B cell (primary cell): ENCODE results near the gene BMS1. TPM values are rescaled to one million over a fixed set of nuclear protein-coding genes. Genes with fewer than 3 reads are reported as not detected.

Source experiments
- ATAC-seq: fragments of 200-7000 bp; cut with Tn5 transposase; one replicate; pipeline ENCODE4 v1.10.0; 2021; ENCODE audit warnings: low read depth, mild to moderate bottlenecking, moderate number of reproducible peaks, moderate library complexity
- CTCF ChIA-PET: fragments of 350-600 bp; sonication (Branson Sonifier 250); formaldehyde crosslinking; loops from one replicate; lab custom pipeline; 2021; ENCODE audit warnings: antibody characterized with exemption, inconsistent platforms; lab: Charles Lee
- POLR2A ChIA-PET: fragments of 350-600 bp; sonication (Branson Sonifier 250); formaldehyde crosslinking; loops from one replicate; lab custom pipeline; 2021; ENCODE audit warnings: antibody characterized with exemption; lab: Charles Lee
- DNase-seq: peaks from one replicate; pipeline ENCODE4 v3.0.0; 2013
- H2AFZ ChIP-seq: 2 replicates; pipeline ENCODE4 v1.6.1; 2012; ENCODE audit warnings: mild to moderate bottlenecking, low read depth, low read length; ENCODE audit not compliant: insufficient read depth, poor library complexity, severe bottlenecking
- H3K27ac ChIP-seq, 2 donors: 1 replicate in 1 of 2; 2 replicates in 1 of 2; pipeline ENCODE4 v1.5.1; 2012 to 2013; ENCODE audit warnings: low read length in 2 of 2, mild to moderate bottlenecking in 2 of 2, moderate library complexity in 1 of 2
- H3K27me3 ChIP-seq, 4 experiments: fragments of 200-600 bp in 1 of 4; sonication (generic) in 1 of 4; replicated peaks in 1 of 4; 1 replicate in 2 of 4; 2 replicates in 2 of 4; pipeline versions ENCODE4 v1.6.1 to v1.7.0; 2013 to 2016; ENCODE audit warnings: low read length in 3 of 4, mild to moderate bottlenecking in 2 of 4, mixed read lengths in 1 of 4, moderate library complexity in 1 of 4; ENCODE audit not compliant: insufficient read depth in 4 of 4, control insufficient read depth in 3 of 4; ENCODE audit errors: control extremely low read depth in 1 of 4
- H3K36me3 ChIP-seq, 2 experiments: replicated peaks in 1 of 2; 1 replicate in 1 of 2; 2 replicates in 1 of 2; pipeline versions ENCODE4 v1.6.1 to v1.7.1; 2013; ENCODE audit warnings: low read length in 1 of 2; ENCODE audit not compliant: insufficient read depth in 2 of 2, control insufficient read depth in 1 of 2; ENCODE audit errors: control extremely low read depth in 1 of 2, extremely low read depth in 1 of 2
- H3K4me1 ChIP-seq, 2 donors: fragments of 200-600 bp in 1 of 2; sonication (generic) in 1 of 2; 1 replicate in 1 of 2; 2 replicates in 1 of 2; pipeline versions ENCODE4 v1.5.1 to v1.6.1; 2013 to 2017; ENCODE audit warnings: low read length in 2 of 2; ENCODE audit not compliant: control insufficient read depth in 2 of 2, insufficient read depth in 2 of 2
- H3K4me2 ChIP-seq: replicated peaks from 2 replicates; pipeline ENCODE3; 2012; ENCODE audit warnings: mild to moderate bottlenecking, low read depth, low read length; ENCODE audit not compliant: poor library complexity, severe bottlenecking
- H3K4me3 ChIP-seq, 5 experiments: fragments of 200-600 bp in 1 of 5; sonication (generic) in 1 of 5; 1 replicate in 3 of 5; 2 replicates in 2 of 5; pipeline versions ENCODE4 v1.5.1 to v1.7.0; 2011 to 2016; ENCODE audit warnings: low read length in 4 of 5, mild to moderate bottlenecking in 4 of 5, low read depth in 2 of 5, control low read depth in 1 of 5, moderate library complexity in 1 of 5; ENCODE audit not compliant: insufficient read depth in 1 of 5; ENCODE audit errors: control extremely low read depth in 1 of 5, extremely low read depth in 1 of 5
- H3K79me2 ChIP-seq: fragments of 200-600 bp; sonication (generic); one replicate; pipeline ENCODE4 v1.6.0; 2016; ENCODE audit warnings: low read length; ENCODE audit not compliant: control insufficient read depth, insufficient read depth
- H3K9ac ChIP-seq: fragments of 200-600 bp; sonication (generic); 2 replicates; pipeline ENCODE4 v1.6.1; 2017; ENCODE audit warnings: mild to moderate bottlenecking, low read length, moderate library complexity
- H3K9me3 ChIP-seq, 3 donors: one replicate each; pipeline versions ENCODE4 v1.6.1 to v1.7.1; 2013; ENCODE audit warnings: low read length in 2 of 3; ENCODE audit not compliant: control insufficient read depth in 2 of 3, insufficient read depth in 1 of 3; ENCODE audit errors: control extremely low read depth in 1 of 3
- H4K20me1 ChIP-seq: 2 replicates; pipeline ENCODE4 v1.6.0; 2012; ENCODE audit warnings: mild to moderate bottlenecking, low read length; ENCODE audit not compliant: insufficient read depth, control insufficient read depth, poor library complexity, severe bottlenecking
- H3K27ac Mint-ChIP-seq: one replicate; pipeline ENCODE4 v1.8.0; 2021; ENCODE audit warnings: mixed read lengths
- H3K27me3 Mint-ChIP-seq: one replicate; pipeline ENCODE4 v1.8.0; 2021; ENCODE audit warnings: mixed read lengths
- H3K4me1 Mint-ChIP-seq: one replicate; pipeline ENCODE4 v1.8.0; 2021; ENCODE audit warnings: mixed read lengths
- H3K4me3 Mint-ChIP-seq: one replicate; pipeline ENCODE4 v1.8.0; 2021; ENCODE audit warnings: mixed read lengths
- H3K9me3 Mint-ChIP-seq: one replicate; pipeline ENCODE4 v1.8.0; 2022; ENCODE audit warnings: mixed read lengths; ENCODE audit not compliant: insufficient read depth
- CTCF ChIP-seq: fragments of 200-600 bp; IDR thresholded peaks from one replicate; pipeline ENCODE4 v1.8.0; 2022; ENCODE audit warnings: antibody characterized with exemption, mild to moderate bottlenecking
- EZH2 ChIP-seq: IDR thresholded peaks from 2 replicates; pipeline ENCODE4 v1.6.1; 2012; ENCODE audit warnings: borderline replicate concordance, low read depth, mild to moderate bottlenecking, moderate library complexity, low read length; ENCODE audit not compliant: insufficient read depth, poor library complexity, severe bottlenecking
- WGBS: methylation state at CpG from one replicate; pipeline ENCODE4 v1.1.5; 2013; ENCODE audit warnings: missing lambda C conversion rate; ENCODE audit not compliant: insufficient coverage; 5-methylcytosine and 5-hydroxymethylcytosine counted together
- intact Hi-C: fragments of 100-400 bp; cut with micrococcal nuclease; formaldehyde crosslinking; loops from one replicate; pipeline ENCODE4 v1.10.0; 2022
- polyA plus RNA-seq: library from polyadenylated mRNA; depleted of rRNA; stranded (reverse); fragments of >200 nt; gene quantifications from 2 replicates; pipeline ENCODE4 v1.2.3, GENCODE V29; 2012
- total RNA-seq, 2 donors: library from RNA; stranded (reverse); fragments of 120-200 nt in 1 of 2; gene quantifications; 1 replicate in 1 of 2; 2 replicates in 1 of 2; pipeline versions ENCODE4 v1.2.3 to v1.2.4, GENCODE V29; 2013 to 2022

BMS1 gene
- total and polyA plus RNA-seq, 2 donors (not counting 1 experiment from before 2014, with no cell fraction given): 3.1 to 17.5 TPM

GRCh38 chr10:42867571-42867970 is 85.0 kb downstream of the BMS1 start:
- Histone ChIP-seq H2AFZ (no peak overlapping the region), H3K4me2 (no peak overlapping the region), H3K9me3 (no peaks in the 10 kb centered on the region), H3K27me3 (peaks cover 0 to 16% (median 4%) of the 10 kb centered on the region in 4 experiments), H3K4me1 (peaks cover 0 to 9% of the 10 kb centered on the region in 2 donors), H3K36me3 (no peaks in the 10 kb centered on the region), H3K9ac (no peak overlapping the region), H3K79me2 (no peaks in the 10 kb centered on the region), H3K4me3 (no peak overlapping the region), H3K27ac (no peak overlapping the region), H4K20me1 (no peaks in the 10 kb centered on the region)
- CTCF ChIA-PET: no interaction called here
- H3K4me3 Mint-ChIP-seq: no peak overlapping the region
- DNase-seq: no peak
- no peaks in the 10 kb centered on the region for H3K9me3 Mint-ChIP-seq
- ATAC-seq: no peak
- no peak overlapping the region for H3K27ac Mint-ChIP-seq
- peaks cover 30% of the 10 kb centered on the region for H3K27me3 Mint-ChIP-seq
- 93% methylated on average over 9 of the region's 9 CpGs for WGBS
- POLR2A ChIA-PET: interaction anchor here (0.8 kb wide), 1 partner anchor 594 kb away, joined by 3 read pairs; no protein-coding TSS in a partner anchor
- no peak for TF ChIP-seq CTCF
- no peak for TF ChIP-seq EZH2
- intact Hi-C loops: loop anchor here (5.0 kb wide), 1 partner anchor 480 kb away; no protein-coding TSS in a partner anchor
- peaks cover 9% of the 10 kb centered on the region for H3K4me1 Mint-ChIP-seq

- TF ChIP-seq CTCF (no peak), EZH2 (no peak)
- DNase-seq (no peak), ATAC-seq (no peak)
- no peak overlapping the region for H3K4me2 ChIP-seq
- no peak overlapping the region for H3K9ac ChIP-seq
- Mint-ChIP-seq H3K4me3 (no peak overlapping the region), H3K9me3 (no peaks in the 10 kb centered on the region), H3K4me1 (peaks cover 7% of the 10 kb centered on the region), H3K27ac (no peak overlapping the region), H3K27me3 (peaks cover 26% of the 10 kb centered on the region)
- no peak overlapping the region for H2AFZ ChIP-seq
- H3K79me2 ChIP-seq: no peaks in the 10 kb centered on the region
- H3K9me3 ChIP-seq: no peaks in the 10 kb centered on the region
- H3K36me3 ChIP-seq: no peaks in the 10 kb centered on the region
- H3K27ac ChIP-seq: no peak overlapping the region
- intact Hi-C loops: loop anchor here (5.0 kb wide), 1 partner anchor 479 kb away; no protein-coding TSS in a partner anchor
- CTCF ChIA-PET: interaction anchor here (0.6 kb wide), 1 partner anchor 592 kb away, joined by 3 read pairs; no protein-coding TSS in a partner anchor
- no peak overlapping the region for H3K4me3 ChIP-seq
- H3K27me3 ChIP-seq: peaks cover 0 to 16% (median 4%) of the 10 kb centered on the region in 4 experiments
- POLR2A ChIA-PET: no interaction called here
- WGBS: 89% methylated on average over 9 of the region's 9 CpGs
- peaks cover 0 to 9% of the 10 kb centered on the region in 2 donors for H3K4me1 ChIP-seq
- H4K20me1 ChIP-seq: no peaks in the 10 kb centered on the region
Observed at GRCh38 chr10:42868530-42868929, 85.9 kb downstream of the BMS1 start.
